RPMI7951 (cell line): ENCODE measurements around the gene JAK3. TPM values are rescaled to one million over a fixed set of nuclear protein-coding genes. Genes with fewer than 3 reads are reported as not detected.

ENCODE experiments used
- DNase-seq: peaks from one replicate; pipeline ENCODE4 v3.0.0-alpha.2; 2012; ENCODE audit warnings: low read depth
- total RNA-seq: library from RNA; depleted of rRNA; stranded (reverse); fragments of >200 nt; shearing (Covaris generic); gene quantifications from 2 replicates; pipeline ENCODE4 v1.2.3, GENCODE V29; 2014

The JAK3 gene
- total RNA-seq, 1 experiment from 2014 or later = 1.3 TPM

GRCh38 chr19:17840019-17840418 lies 7.8 kb downstream of the JAK3 start:
- no peak for DNase-seq

DNA sequence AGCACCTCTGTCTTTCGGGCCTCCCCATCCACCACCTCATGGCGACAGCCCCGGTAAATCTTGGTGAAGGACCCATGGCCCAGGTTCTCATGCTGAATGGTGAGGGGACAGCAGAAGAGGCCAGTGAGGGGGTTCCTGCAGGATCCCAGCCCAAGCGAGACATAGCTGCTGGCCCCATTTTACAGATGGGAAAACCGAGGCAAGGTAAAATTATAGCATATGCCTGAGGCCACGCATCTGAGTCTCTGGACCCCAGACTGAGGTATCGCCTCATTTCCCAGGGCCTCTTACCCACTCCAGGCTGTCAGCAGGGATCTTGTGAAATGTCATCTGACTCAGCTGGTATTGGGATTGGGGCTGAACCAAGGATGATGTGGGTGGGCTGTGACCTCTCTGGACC lies 9.8 kb downstream of the JAK3 start:
- no peak for DNase-seq

DNA sequence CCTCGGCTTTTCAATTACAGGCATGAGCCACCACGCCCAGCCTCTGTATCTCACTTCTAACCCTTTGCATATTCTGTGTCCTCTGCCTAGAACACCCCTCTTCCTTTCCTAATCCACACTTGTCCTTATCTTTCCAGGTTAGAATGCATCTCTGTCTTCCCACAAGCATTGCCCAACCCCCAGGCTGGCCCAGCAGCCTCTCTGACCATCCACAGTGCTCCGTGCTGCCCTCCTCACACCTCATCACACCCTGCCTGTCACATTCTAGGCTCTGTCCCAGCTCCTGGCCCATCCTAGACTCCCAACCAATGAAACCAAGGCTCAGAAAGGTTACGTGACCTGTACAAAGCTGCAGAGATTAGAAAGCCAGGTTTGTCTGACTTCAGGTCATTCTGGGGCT lies 11.3 kb downstream of the JAK3 start:
- DNase-seq = no peak

DNA sequence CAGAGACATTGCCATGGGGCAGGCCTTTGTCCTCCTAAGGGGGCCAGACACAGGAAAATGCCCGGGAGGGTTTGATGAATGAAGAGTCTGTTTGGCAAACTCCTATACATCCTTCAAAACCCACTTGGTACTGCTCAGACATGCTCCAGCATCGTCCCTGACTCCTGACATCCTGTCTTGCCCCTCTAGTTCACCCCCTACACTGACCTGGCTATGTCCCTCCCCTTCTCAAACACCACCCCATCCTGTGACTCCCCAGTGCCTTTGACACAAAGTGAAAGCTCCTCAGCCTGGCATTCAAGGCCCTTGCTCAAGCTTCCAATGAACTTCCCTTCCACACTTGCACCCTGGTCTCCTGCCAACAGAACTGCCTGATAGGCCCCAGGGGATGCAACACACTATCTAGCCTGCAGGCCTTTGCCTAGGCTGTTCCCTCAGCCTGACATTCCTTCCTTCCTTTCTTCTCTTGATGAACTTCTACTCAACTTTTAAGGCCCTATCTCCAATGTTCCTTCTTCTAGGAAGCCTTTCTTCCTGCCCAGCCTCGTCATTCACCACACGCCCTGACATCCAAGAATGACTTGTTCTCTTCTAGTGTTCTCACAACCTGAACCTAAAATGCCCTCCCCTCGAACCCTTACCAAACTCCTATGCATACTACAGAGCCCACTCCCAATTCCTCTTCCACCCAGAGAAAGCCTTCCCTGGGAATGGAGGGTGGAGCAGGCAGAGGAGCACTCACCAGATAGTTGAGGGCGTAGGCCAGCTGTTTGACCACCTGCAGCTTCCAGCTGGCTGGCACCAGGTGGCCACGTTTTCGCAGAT lies 12.4 kb downstream of the JAK3 start:
- no peak for DNase-seq

DNA sequence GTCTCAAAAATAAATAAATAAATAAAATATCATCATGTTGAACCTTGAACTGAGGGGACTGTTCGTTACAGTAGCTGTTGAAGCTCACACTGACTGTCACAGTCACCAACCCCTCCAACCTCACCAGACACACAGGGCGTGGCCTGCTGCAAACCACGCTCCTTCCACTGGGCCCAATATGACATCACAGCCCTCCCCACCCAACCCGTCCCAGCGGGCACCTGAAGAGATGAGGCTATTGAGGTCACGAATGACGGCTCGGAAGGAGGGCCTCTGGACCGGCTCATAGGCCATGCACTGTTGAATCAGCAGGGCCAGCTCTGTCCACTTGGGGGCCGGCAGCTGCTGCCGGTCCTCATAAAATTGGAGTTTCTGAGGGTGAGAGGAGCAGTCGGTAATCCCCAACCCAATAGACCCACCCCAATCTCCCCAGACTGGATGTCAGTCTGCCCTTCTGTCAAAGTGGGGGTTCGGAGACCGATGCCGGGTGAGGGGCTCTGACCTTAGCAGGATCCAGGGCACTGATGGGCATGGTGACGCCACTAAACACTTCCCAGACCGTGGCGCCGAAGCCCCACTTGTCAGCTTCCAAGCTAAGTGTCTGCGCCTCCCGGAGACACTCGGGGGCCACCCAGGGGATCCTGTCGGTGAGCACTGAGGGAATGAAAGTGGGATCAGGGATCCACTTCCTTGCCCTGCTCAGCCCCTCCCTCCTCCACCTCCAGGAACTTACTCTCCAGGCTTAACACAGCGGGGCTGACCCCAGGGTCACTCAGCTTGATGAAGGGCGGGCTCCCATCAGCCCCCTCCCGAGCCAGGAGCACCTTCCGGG lies 13.2 kb downstream of the JAK3 start:
- DNase-seq = no peak

GRCh38 chr19:17832443-17833208 lies 15.2 kb downstream of the JAK3 start:
- no peak for DNase-seq

DNA sequence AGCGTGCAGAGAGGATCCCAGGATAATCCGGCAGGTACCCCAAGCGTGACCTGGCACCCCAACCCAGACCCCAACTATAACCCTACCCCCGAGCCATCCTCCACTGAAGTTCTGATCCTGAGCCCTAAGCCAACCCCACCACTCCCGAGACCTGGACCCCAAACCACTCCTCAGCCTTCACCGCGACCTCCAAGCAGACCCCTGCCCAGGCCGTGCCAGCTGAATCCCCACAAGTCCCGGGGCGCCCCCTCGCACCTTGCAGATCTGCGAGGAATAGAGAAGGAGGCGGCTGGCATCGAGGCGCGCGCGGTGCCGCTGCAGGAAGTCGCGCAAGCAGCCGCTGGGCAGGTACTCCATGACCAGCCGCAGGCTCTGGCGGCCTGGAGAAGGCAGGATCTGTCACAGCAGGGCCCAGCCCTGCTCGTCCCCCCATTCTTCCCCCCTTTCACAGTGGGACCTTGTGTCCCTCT lies 16.3 kb downstream of the JAK3 start:
- no peak for DNase-seq

DNA sequence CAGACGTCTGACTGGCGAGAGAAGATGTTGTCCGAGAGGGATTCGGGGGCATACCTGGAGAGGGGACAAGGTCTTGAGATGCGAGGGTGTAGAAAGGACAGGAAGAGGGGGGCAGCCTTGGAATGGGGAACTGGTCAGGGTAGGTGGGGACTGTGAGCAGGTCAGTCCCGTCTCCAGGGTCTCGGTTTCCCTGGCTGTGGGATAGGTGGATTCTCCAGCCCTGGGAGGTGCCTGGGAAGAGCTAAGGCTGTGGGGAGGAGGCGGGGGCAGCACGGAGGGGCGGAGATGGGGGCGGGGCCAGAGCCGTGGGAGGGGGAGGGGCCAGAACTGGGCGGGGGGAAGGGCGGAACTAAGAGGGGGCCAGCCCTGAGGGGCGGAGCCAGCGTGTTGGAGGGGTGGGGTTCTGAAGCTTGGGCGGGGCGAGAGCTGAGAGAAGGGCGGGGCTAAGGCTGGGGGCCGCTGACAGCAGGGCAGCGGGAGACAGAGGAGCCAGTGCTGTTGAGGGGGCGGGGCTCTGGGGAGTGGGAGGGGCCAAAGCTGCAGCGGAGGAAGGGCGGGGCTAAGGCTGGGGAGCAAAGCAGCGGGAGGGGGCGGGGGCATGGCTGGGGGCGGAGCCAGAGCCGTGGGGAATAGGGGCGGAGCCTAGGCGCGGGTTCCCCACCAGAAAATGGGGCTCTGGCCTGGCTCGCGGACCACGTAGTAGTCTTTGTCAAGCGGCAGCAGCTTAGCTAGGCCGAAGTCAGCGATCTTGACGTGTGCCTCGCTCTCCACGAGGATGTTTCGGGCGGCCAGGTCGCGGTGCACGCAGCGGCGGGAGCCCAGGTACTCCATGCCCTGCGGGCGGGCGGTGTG lies 17.0 kb downstream of the JAK3 start:
- DNase-seq = peak; percentile 61

DNA sequence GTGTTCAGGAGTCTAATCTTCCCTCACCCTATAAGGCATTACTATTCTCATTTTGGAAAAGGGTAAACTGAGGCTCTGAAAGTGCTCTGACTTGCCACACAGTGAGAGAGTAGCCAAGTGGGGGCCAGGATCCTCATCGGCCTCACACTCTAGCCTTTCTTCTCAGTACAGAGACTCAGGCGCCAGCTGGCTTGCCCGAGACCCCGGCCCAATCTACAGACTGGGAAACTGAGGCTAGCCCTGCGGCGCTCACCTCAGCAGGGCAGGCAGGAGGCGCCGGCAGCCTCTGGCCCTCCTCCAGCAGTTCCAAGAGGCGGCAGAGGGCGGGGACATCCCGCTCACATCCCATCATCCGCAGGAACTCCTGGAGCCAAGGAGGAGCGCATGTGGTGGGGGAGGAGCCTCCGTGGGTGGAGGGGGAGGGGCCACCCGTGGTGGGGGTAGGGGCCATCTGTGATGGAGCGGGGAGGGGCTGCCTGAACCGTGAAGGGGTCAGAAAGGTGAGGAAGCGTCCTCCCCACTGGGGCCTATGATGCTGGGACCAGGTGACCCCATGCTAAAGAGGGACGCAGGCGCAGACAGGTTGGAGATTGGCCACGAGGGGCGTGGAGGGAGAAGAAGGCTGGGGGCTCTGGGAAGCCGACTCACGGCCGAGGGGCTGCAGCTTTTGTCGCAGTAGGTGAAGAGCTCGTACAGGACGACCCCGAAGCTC lies 17.8 kb downstream of the JAK3 start:
- DNase-seq = peak; percentile 40

GRCh38 chr19:17826508-17827056 lies 21.2 kb downstream of the JAK3 start:
- DNase-seq = no peak

GRCh38 chr19:17824339-17824738 lies 23.4 kb downstream of the JAK3 start:
- DNase-seq = no peak

- no peak for DNase-seq
Observed at GRCh38 chr19:17821190-17821589, 26.6 kb downstream of the JAK3 start, which contains the start of gene INSL3. INSL3 (minus strand) TSS chr19:17821519; CDS start chr19:17821506, 13 bp downstream.

DNA sequence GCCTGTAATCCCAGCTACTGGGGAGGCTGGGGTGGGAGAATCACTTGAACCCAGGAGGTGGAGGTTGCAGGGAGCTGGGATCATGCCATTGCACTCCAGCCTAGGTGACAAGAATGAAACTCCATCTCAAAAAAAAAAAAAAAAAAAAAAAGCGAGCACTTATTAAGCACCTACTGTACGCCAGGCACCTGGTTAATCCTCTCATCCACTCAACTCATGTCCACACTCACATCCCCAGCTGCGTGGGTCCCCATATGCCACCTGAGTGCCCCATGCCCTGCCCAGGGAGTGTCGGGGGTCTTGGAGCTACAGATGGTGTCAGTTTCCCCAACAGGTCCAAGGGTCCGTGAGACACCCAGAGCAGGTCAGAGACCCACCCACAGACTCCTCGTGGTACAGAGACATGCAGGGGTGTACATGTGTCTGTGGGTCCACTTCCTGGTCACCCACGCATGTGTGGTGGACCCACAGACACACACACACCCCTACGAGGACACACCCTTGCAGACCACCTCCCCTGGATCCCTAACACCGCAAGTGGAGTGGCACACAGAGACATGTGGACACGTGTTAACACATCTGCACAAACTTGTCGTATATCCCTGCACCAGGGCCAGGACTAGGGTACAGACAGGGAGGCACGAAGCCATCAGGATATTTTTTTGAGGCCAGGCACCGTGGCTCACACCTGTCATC lies 30.0 kb downstream of the JAK3 start:
- DNase-seq = no peak

GRCh38 chr19:17812099-17812498 lies 35.7 kb downstream of the JAK3 start:
- no peak for DNase-seq

DNA sequence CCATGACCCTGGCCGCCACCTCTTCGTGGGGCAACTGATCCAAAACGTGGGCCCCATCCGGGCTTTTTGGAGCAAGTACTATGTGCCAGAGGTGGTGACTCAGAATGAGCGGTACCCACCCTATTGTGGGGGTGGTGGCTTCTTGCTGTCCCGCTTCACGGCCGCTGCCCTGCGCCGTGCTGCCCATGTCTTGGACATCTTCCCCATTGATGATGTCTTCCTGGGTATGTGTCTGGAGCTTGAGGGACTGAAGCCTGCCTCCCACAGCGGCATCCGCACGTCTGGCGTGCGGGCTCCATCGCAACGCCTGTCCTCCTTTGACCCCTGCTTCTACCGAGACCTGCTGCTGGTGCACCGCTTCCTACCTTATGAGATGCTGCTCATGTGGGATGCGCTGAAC lies 36.1 kb downstream of the JAK3 start:
- no peak for DNase-seq

DNA sequence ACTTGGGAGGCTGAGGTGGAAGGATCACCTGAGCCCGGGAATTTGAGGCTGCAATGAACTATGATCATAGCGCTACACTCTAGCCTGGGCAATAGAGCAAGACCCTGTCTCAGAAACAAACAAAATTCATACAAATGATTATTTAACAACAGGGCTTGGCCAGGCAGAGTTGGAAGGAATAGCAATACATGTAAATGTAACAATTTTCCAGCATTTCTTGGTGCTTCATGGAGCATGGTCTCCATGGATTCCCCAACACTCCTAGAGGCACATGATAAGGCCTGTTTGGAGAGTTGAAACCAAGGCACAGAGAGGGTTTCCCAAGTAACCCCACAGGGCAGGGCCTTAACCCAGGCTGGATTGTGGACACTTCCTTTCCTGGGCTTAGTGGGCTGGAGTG lies 36.7 kb downstream of the JAK3 start:
- DNase-seq = no peak

DNA sequence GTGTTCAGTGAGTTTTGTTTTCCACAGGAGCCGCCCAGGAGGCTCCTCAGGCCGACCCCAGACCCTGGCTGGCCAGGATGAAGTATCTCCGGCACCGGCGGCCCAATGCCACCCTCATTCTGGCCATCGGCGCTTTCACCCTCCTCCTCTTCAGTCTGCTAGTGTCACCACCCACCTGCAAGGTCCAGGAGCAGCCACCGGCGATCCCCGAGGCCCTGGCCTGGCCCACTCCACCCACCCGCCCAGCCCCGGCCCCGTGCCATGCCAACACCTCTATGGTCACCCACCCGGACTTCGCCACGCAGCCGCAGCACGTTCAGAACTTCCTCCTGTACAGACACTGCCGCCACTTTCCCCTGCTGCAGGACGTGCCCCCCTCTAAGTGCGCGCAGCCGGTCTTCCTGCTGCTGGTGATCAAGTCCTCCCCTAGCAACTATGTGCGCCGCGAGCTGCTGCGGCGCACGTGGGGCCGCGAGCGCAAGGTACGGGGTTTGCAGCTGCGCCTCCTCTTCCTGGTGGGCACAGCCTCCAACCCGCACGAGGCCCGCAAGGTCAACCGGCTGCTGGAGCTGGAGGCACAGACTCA lies 40.0 kb downstream of the JAK3 start:
- DNase-seq = no peak

DNA sequence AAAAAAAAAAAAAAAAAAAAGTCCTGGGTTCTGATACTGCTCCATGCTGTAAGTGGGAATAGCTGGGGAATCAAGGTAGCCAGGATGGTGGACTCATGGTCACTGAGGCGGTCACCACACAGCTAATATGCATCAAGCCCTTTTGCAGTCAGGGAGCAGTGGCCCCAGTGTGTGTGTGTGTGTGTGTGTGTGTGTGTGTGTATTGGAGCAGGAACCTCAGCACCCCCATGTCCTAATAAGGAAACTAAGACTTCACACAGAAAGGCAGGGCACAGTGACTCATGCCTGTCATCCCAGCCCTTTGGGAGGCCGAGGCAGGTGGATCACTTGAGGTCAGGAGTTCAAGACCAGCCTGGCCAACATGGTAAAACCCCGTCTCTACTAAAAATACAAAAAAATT lies 40.8 kb downstream of the JAK3 start:
- DNase-seq = peak; percentile 41

GRCh38 chr19:17805427-17805826 lies 42.4 kb downstream of the JAK3 start:
- DNase-seq = no peak
